Ascending aorta (tissue), 2 donors: Measurements from ENCODE around the gene TARDBP. TPM values are rescaled to one million over a fixed set of nuclear protein-coding genes. Genes with fewer than 3 reads are reported as not detected.

Experiments
- DNase-seq, 2 donors: peaks; one replicate each; pipeline ENCODE4 v3.0.0-alpha.2; 2019; ENCODE audit warnings: low spot score in 2 of 2
- H3K27ac ChIP-seq, 2 donors: fragments of 200-600 bp; sonication (generic); one replicate each; pipeline ENCODE4 v1.5.1; 2016 to 2017; ENCODE audit warnings: mild to moderate bottlenecking in 1 of 2
- H3K27me3 ChIP-seq: fragments of 200-600 bp; sonication (generic); one replicate; pipeline ENCODE4 v1.5.1; 2017
- H3K36me3 ChIP-seq, 2 donors: fragments of 200-600 bp; sonication (generic); one replicate each; pipeline ENCODE4 v1.5.1; 2016
- H3K4me1 ChIP-seq, 2 donors: fragments of 200-600 bp; sonication (generic); one replicate each; pipeline ENCODE4 v1.5.1; 2016 to 2017; ENCODE audit warnings: mild to moderate bottlenecking in 1 of 2
- H3K4me3 ChIP-seq, 2 donors: fragments of 200-600 bp; sonication (generic); one replicate each; pipeline ENCODE4 v1.5.1; 2016 to 2017; ENCODE audit warnings: mild to moderate bottlenecking in 1 of 2
- H3K9me3 ChIP-seq, 2 donors: fragments of 200-600 bp; sonication (generic); one replicate each; pipeline ENCODE4 v1.5.1; 2016
- CTCF ChIP-seq, 3 experiments: fragments of 200-600 bp in 2 of 3; fragments of 450-650 bp in 1 of 3; sonication (generic) in 2 of 3; IDR thresholded peaks; one replicate each; pipeline ENCODE4 v1.5.1; 2016 to 2019; ENCODE audit warnings: antibody characterized with exemption in 3 of 3, mild to moderate bottlenecking in 1 of 3, moderate library complexity in 1 of 3
- intact Hi-C: fragments of 100-400 bp; cut with DNase I; formaldehyde crosslinking; loops from one replicate; pipeline ENCODE4 v1.15.1; 2023
- total RNA-seq: library from RNA; depleted of rRNA; stranded (reverse); fragments of >200 nt; gene quantifications from one replicate; pipeline ENCODE4 v1.1.0, GENCODE V29; 2016

TARDBP gene
- total RNA-seq, 1 donor from 2014 or later, result 83.5 TPM

GRCh38 chr1:11042065-11042464, 29.6 kb downstream of the TARDBP start:
- no peaks in the 10 kb centered on the region for H3K27me3 ChIP-seq
- no peak for TF ChIP-seq CTCF (IDR thresholded peaks at IDR 0.05)
- peaks cover 0 to 4% of the 10 kb centered on the region in 2 donors for H3K4me1 ChIP-seq
- H3K4me3 ChIP-seq, result no peak overlapping the region
- intact Hi-C loops, result no loop called here
- DNase-seq, result no peak
- no peaks in the 10 kb centered on the region for H3K36me3 ChIP-seq
- H3K27ac ChIP-seq, result no peak overlapping the region
- H3K9me3 ChIP-seq, result no peaks in the 10 kb centered on the region

GRCh38 chr1:11042995-11043874, 30.8 kb downstream of the TARDBP start:
- Histone ChIP-seq H3K27me3 (no peaks in the 10 kb centered on the region), H3K9me3 (no peaks in the 10 kb centered on the region), H3K36me3 (no peaks in the 10 kb centered on the region), H3K4me3 (no peak overlapping the region), H3K4me1 (no peaks in the 10 kb centered on the region), H3K27ac (no peak overlapping the region)
- TF ChIP-seq CTCF (IDR thresholded peaks at IDR 0.05), result no peak
- intact Hi-C loops, result no loop called here
- DNase-seq, result no peak

GRCh38 chr1:11044086-11044848, 31.8 kb downstream of the TARDBP start:
- no peak for TF ChIP-seq CTCF (IDR thresholded peaks at IDR 0.05)
- Histone ChIP-seq H3K36me3 (no peaks in the 10 kb centered on the region), H3K4me3 (no peak overlapping the region), H3K9me3 (no peaks in the 10 kb centered on the region), H3K27ac (no peak overlapping the region), H3K27me3 (no peaks in the 10 kb centered on the region), H3K4me1 (no peaks in the 10 kb centered on the region)
- no peak for DNase-seq
- intact Hi-C loops, result no loop called here

GRCh38 chr1:11044849-11045427, 32.5 kb downstream of the TARDBP start:
- Histone ChIP-seq H3K27me3 (no peaks in the 10 kb centered on the region), H3K27ac (no peak overlapping the region), H3K4me1 (no peaks in the 10 kb centered on the region), H3K9me3 (no peaks in the 10 kb centered on the region), H3K36me3 (no peaks in the 10 kb centered on the region), H3K4me3 (no peak overlapping the region)
- no peak for DNase-seq
- TF ChIP-seq CTCF (IDR thresholded peaks at IDR 0.05), result no peak
- intact Hi-C loops, result no loop called here

- intact Hi-C loops, result no loop called here
- H3K36me3 ChIP-seq, result no peaks in the 10 kb centered on the region
- H3K27ac ChIP-seq, result no peak overlapping the region
- no peak for DNase-seq
- no peaks in the 10 kb centered on the region for H3K4me1 ChIP-seq
- TF ChIP-seq CTCF (IDR thresholded peaks at IDR 0.05), result no peak
- no peaks in the 10 kb centered on the region for H3K9me3 ChIP-seq
- no peaks in the 10 kb centered on the region for H3K27me3 ChIP-seq
- H3K4me3 ChIP-seq, result no peak overlapping the region
Observed at GRCh38 chr1:11045428-11046269, 33.2 kb downstream of the TARDBP start.
